ENCODE data around the gene GNAT3.

GNAT3 gene

DNA sequence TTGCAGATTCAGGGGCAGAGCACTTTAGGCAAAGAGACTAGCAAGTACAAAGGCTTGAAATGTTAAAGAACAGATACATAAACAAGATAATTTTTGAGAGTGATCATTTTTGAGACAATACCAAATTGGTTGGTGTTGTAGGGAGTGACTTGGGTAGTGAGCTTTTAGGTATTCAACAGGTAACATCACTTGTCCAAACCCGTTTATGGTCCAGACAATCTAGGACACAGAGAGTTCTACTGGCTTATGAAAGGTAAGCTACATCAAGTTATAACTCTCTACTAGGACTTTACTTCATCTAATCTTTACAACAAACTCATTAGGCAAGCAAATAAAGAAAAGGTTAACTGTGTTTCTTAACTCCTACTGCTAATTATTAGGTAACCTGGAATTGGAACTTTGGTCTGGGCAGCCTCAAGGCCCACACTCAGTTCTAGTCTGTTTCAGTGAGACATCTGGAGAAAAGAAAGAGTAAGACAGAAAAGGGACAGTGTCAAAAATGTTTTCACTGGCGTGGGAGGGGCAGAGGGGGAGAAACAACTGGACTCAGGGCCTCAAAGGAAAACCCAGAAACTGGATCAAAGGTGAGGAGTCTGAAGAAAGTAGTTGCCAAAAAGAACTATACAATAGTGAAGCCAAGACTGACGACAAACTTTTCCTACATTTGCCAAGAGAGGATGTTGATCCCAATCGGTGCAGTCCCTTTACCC is 39.2 kb downstream of the GNAT3 start:
- TF ChIP-seq PAX5 (IDR thresholded peaks at IDR 0.05; ENCODE audit: insufficient read depth, low read length, severe bottlenecking) = no peak
- TF ChIP-seq POU2F2 (IDR thresholded peaks at IDR 0.05; ENCODE audit: low read depth, low read length) = no peak
- TF ChIP-seq POLR2A (IDR thresholded peaks at IDR 0.05; ENCODE audit: low read depth, low read length) = no peak
- TF ChIP-seq POLR2AphosphoS5 (IDR thresholded peaks at IDR 0.05; ENCODE audit: low read depth, low read length) = no peak
- TF ChIP-seq TAF1 (IDR thresholded peaks at IDR 0.05; ENCODE audit: low read depth, low read length) = no peak
- TF ChIP-seq SPI1 (IDR thresholded peaks at IDR 0.05; ENCODE audit: low read depth, low read length) = no peak
- no peak for FAIRE-seq
- DNase-seq (ENCODE audit: insufficient read length, low spot score) = no peak

DNA sequence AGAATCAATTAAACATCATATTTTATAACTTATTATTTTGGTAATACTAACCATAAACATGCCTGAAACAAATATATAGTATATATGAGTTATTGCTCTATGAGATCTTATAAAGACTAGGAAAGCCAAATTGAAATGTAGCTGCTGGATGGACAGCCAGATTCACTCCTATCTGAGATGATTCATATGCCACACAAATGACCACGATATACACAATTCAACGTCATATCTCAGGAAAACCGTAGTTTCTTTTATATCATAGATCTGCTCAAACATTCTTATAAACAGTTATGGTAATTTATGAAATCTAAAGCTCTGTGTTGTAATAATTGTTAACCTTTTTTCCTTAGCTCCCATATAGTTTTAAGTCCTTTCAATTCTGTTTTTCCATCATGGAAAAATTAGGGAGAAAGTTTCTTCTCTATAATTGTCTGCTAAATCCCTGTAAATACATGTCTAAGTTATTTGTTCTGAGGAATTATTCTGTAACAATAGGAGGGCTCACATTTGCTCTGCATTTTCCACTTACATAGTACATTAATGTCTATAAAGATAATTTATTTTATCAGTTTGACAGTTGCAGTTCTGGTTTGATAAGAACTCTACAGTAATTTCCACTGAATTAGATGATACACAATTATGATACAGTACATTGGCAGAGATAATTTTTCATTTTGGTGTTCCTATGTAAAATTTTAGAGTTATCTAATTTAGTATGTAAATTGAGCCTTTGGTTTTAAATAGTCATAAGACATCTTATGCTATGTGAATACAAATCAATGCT is 42.7 kb downstream of the GNAT3 start:
- FAIRE-seq = no peak
- DNase-seq (ENCODE audit: insufficient read length, low spot score) = no peak
- TF ChIP-seq SPI1 (IDR thresholded peaks at IDR 0.05; ENCODE audit: low read depth, low read length) = no peak
- no peak for TF ChIP-seq PAX5 (IDR thresholded peaks at IDR 0.05; ENCODE audit: insufficient read depth, low read length, severe bottlenecking)
- no peak for TF ChIP-seq POLR2AphosphoS5 (IDR thresholded peaks at IDR 0.05; ENCODE audit: low read depth, low read length)
- no peak for TF ChIP-seq TAF1 (IDR thresholded peaks at IDR 0.05; ENCODE audit: low read depth, low read length)
- no peak for TF ChIP-seq POU2F2 (IDR thresholded peaks at IDR 0.05; ENCODE audit: low read depth, low read length)
- no peak for TF ChIP-seq POLR2A (IDR thresholded peaks at IDR 0.05; ENCODE audit: low read depth, low read length)

DNA sequence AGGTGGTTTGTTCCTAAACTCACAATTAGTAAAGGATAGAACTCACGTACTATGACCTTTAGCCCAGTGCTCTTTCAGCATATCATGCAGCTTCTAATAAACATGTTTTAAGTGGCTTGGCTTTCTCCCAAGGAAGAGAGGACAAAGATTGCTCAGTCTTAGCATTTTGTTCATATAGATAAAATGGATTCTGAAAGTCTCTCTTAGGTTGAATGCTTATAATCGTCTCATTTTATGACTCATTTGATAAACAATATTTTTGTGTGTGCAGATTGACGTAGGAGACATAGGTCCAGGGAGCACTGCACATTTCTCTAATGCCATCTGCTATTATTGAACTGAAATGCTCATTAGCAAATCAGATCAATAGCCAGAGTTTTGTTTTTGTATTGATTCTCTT is 44.8 kb downstream of the GNAT3 start:
- no peak for FAIRE-seq
- TF ChIP-seq TAF1 (IDR thresholded peaks at IDR 0.05; ENCODE audit: low read depth, low read length) = no peak
- no peak for TF ChIP-seq POU2F2 (IDR thresholded peaks at IDR 0.05; ENCODE audit: low read depth, low read length)
- TF ChIP-seq POLR2A (IDR thresholded peaks at IDR 0.05; ENCODE audit: low read depth, low read length) = no peak
- no peak for TF ChIP-seq POLR2AphosphoS5 (IDR thresholded peaks at IDR 0.05; ENCODE audit: low read depth, low read length)
- TF ChIP-seq PAX5 (IDR thresholded peaks at IDR 0.05; ENCODE audit: insufficient read depth, low read length, severe bottlenecking) = no peak
- TF ChIP-seq SPI1 (IDR thresholded peaks at IDR 0.05; ENCODE audit: low read depth, low read length) = no peak
- DNase-seq (ENCODE audit: insufficient read length, low spot score) = no peak

DNA sequence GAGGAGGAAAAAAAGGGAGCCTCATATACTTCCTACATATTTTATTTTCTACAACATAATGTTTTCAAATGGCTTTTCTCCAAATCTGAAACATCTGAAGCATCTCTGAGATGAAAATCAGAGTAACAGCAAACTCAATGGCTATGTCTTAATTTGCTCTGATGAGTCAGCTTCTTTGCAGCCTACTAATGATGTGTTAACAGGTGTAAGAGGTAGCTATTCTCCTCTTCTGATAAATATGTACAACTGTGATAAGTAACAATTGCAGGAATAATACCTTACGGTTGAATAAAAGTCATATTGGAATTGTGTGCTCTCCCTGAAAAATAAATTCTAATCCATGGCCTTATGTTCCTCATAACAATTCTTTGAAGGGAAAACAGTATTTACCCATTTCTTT is 45.2 kb downstream of the GNAT3 start:
- no peak for DNase-seq (ENCODE audit: insufficient read length, low spot score)
- FAIRE-seq = no peak
- TF ChIP-seq PAX5 (IDR thresholded peaks at IDR 0.05; ENCODE audit: insufficient read depth, low read length, severe bottlenecking) (no peak), POLR2AphosphoS5 (IDR thresholded peaks at IDR 0.05; ENCODE audit: low read depth, low read length) (no peak), TAF1 (IDR thresholded peaks at IDR 0.05; ENCODE audit: low read depth, low read length) (no peak), SPI1 (IDR thresholded peaks at IDR 0.05; ENCODE audit: low read depth, low read length) (no peak), POU2F2 (IDR thresholded peaks at IDR 0.05; ENCODE audit: low read depth, low read length) (no peak), POLR2A (IDR thresholded peaks at IDR 0.05; ENCODE audit: low read depth, low read length) (no peak)

DNA sequence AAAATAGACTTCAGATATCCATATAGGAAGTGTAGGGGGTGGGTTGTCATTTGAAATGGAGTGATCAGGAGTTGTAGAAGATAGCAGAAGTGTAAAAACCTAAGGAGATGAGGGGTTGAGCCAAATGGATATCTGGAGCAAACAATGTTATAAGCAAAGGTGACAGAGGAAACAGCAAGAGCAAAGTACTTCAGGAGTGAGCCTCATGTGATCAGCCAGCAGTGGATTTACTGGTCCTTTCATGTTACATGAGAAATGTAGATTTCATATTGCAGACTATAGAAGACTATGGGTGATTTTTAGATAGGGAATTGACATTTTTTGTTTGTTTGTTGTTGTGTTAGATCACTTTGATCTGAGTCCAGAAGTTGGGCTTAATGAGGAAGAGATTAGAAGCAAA is 47.7 kb downstream of the GNAT3 start:
- FAIRE-seq (no peak), DNase-seq (ENCODE audit: insufficient read length, low spot score) (no peak)
- no peak for TF ChIP-seq POU2F2 (IDR thresholded peaks at IDR 0.05; ENCODE audit: low read depth, low read length)

DNA sequence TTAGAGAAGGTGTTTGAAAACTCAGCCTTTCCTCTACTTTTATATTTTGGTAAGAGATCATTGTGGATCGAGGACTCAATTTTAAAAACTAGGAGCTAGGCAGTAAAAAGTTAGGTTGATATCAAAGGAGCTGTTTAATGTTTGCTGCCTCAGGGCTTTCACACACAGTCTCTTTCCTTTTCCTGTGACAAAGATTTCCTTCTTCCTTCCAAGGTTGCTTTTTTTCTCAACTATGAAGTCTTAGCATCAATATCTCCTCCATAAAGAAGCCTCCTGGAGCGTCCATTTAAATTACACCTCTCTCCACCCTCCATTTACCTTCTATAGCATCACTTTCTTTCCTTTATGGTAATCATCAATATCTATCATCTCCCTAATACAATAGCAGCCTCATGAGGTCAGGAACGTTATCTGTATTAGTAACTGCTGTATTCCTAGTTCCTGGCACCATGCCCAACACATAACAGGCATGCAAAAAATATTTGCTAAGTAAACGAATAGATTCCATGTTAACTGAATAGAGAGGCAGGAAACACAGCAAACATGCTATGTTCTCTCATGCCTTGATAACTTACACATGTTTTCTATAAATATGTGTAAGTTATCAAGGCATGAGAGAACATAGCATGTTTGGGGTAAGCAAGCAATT is 48.5 kb downstream of the GNAT3 start:
- DNase-seq (ENCODE audit: insufficient read length, low spot score) = no peak
- TF ChIP-seq PAX5 (IDR thresholded peaks at IDR 0.05; ENCODE audit: insufficient read depth, low read length, severe bottlenecking) (no peak), TAF1 (IDR thresholded peaks at IDR 0.05; ENCODE audit: low read depth, low read length) (no peak), POLR2A (IDR thresholded peaks at IDR 0.05; ENCODE audit: low read depth, low read length) (no peak), POU2F2 (IDR thresholded peaks at IDR 0.05; ENCODE audit: low read depth, low read length) (no peak), SPI1 (IDR thresholded peaks at IDR 0.05; ENCODE audit: low read depth, low read length) (no peak), POLR2AphosphoS5 (IDR thresholded peaks at IDR 0.05; ENCODE audit: low read depth, low read length) (no peak)
- no peak for FAIRE-seq

DNA sequence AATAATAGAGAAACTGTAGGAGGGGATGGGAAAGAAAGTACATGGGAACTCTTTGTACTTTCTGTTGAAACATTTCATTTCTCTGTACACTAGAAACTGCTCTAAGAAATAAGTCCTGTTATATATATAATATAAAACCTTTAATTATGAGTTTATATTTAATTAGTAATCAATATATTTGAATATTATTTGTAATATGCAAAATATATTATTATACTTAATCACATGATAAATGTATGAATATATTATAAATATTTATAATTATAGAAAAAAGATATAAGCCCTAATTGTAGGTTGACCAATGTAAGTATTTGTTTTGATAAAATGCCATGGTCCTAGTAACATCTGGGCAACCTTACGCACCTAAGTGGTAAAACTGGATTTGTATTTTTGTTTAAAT is 51.0 kb downstream of the GNAT3 start:
- DNase-seq (ENCODE audit: insufficient read length, low spot score) (no peak), FAIRE-seq (no peak)
- no peak for TF ChIP-seq POU2F2 (IDR thresholded peaks at IDR 0.05; ENCODE audit: low read depth, low read length)
- TF ChIP-seq TAF1 (IDR thresholded peaks at IDR 0.05; ENCODE audit: low read depth, low read length) = no peak
- no peak for TF ChIP-seq POLR2A (IDR thresholded peaks at IDR 0.05; ENCODE audit: low read depth, low read length)
- TF ChIP-seq SPI1 (IDR thresholded peaks at IDR 0.05; ENCODE audit: low read depth, low read length) = no peak
- TF ChIP-seq POLR2AphosphoS5 (IDR thresholded peaks at IDR 0.05; ENCODE audit: low read depth, low read length) = no peak
- TF ChIP-seq PAX5 (IDR thresholded peaks at IDR 0.05; ENCODE audit: insufficient read depth, low read length, severe bottlenecking) = no peak

DNA sequence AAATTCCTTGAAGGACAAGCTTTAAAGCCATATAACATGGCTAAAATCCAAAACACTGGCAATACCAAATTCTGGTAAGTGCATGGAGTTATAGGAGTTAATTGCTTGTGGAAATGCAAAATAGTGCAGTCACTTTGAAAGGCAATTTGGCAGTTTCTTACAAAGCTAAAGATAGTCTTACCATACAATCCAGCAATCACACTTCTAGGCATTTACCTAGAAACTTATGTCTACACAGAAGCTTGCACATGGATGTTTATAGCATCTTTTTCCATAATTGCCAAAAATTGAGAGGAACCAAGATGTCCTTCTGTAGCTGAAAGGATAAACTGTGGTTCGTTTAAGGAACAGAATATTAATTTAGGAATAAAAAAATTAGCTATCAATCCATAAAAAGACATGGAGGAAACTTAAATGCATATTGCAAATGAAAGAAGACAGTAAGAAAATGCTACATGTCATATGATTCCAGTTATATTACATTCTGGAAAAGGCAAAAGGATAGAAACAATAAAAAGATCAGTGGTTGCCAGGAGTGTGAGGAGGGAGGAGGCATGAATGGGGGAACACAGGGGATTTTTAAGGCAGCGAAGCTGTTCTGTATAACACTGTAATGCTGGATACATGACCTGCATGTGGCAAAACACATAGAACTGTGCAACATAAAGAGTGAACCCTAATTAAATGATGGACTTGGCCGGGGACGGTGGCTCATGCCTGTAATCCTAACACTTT is 51.9 kb downstream of the GNAT3 start:
- no peak for TF ChIP-seq POLR2AphosphoS5 (IDR thresholded peaks at IDR 0.05; ENCODE audit: low read depth, low read length)
- no peak for TF ChIP-seq POLR2A (IDR thresholded peaks at IDR 0.05; ENCODE audit: low read depth, low read length)
- TF ChIP-seq TAF1 (IDR thresholded peaks at IDR 0.05; ENCODE audit: low read depth, low read length) = no peak
- TF ChIP-seq SPI1 (IDR thresholded peaks at IDR 0.05; ENCODE audit: low read depth, low read length) = no peak
- TF ChIP-seq PAX5 (IDR thresholded peaks at IDR 0.05; ENCODE audit: insufficient read depth, low read length, severe bottlenecking) = no peak
- TF ChIP-seq POU2F2 (IDR thresholded peaks at IDR 0.05; ENCODE audit: low read depth, low read length) = no peak
- FAIRE-seq = no peak
- DNase-seq (ENCODE audit: insufficient read length, low spot score) = no peak
